Measurements from ENCODE around the gene UCN3.
"Not testable (repeated sequence)": the region's sequence is repeated elsewhere in the genome, so short reads cannot be mapped to it uniquely, and the experiment has no call there.

The UCN3 gene

GRCh38 chr10:5369362-5370158 lies 4.8 kb downstream of the UCN3 start:
- DNase-seq = no peak

- DNase-seq = no peak
These were observed 6.0 kb downstream of the UCN3 start for GRCh38 chr10:5370493-5371352.

GRCh38 chr10:5373307-5373706 lies 8.5 kb downstream of the UCN3 start:
- no peak for DNase-seq

DNA sequence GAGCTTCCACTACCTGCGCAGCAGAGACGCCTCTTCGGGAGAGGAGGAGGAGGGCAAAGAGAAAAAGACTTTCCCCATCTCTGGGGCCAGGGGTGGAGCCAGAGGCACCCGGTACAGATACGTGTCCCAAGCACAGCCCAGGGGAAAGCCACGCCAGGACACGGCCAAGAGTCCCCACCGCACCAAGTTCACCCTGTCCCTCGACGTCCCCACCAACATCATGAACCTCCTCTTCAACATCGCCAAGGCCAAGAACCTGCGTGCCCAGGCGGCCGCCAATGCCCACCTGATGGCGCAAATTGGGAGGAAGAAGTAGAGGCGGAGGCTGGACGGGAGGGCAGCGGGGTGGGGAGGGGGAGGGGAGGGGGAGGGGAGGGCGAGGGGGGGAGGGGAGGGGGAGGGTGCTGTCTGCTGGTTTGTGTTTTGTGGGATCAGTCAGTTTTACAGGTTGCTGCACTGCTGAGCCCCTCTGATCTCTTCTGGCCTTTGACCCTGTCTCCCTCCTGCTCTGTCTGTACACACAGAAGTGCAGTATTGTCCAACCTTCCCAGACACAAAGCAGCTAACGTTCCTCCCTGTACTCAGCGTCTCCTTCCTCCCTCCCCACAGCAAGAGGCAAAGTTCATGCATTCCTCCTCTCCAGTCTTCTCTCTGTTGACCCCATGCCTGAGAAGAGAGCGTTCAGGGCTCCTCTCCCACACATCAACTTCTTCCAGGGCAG lies 9.3 kb downstream of the UCN3 start:
- no peak for DNase-seq

GRCh38 chr10:5376450-5376849 lies 11.7 kb downstream of the UCN3 start:
- no peak for DNase-seq

- DNase-seq = not testable (repeated sequence)
These were observed 14.4 kb downstream of the UCN3 start for GRCh38 chr10:5379202-5379601.

GRCh38 chr10:5380395-5380794 lies 15.6 kb downstream of the UCN3 start:
- DNase-seq = not testable (repeated sequence)

- DNase-seq = no peak
These were observed 16.4 kb downstream of the UCN3 start for GRCh38 chr10:5381187-5381586.

DNA sequence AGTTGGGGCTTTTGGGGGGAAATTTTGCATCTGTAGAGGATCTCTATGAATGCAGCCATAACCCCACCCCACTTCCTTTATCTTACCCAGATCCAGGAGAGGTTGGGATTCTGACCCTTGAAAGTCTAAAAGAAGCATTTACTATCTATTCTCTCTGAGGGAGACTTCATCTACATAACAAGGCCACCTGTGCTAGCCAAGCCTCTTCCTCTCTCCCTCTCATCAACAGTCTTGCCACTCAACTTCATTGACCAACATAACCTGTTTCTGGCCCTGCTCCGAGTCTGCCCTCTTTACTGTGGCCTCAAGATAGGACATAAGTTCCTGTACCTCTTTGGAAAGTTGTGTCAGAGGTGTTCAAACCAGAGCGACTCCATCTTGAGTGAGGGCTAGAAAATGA lies 20.5 kb downstream of the UCN3 start:
- no peak for DNase-seq

DNA sequence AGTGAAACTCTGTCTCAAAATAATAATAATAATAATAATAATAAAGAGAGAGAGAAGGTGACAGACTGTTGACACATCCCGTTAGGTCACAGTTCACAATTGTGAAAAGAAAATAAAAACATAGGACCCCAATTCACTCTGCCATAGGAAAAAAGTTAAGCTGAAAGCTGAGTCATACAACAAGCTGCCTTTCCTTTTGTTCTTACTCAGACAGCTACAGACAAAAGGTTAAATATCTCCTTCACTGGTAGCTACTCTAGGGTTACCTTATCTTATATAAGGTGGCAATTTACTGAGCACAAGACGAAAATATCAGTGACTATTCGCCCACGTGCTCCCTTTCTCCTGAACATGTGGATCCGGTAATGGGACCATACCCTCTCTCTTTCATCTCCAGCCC lies 22.4 kb downstream of the UCN3 start:
- no peak for DNase-seq

DNA sequence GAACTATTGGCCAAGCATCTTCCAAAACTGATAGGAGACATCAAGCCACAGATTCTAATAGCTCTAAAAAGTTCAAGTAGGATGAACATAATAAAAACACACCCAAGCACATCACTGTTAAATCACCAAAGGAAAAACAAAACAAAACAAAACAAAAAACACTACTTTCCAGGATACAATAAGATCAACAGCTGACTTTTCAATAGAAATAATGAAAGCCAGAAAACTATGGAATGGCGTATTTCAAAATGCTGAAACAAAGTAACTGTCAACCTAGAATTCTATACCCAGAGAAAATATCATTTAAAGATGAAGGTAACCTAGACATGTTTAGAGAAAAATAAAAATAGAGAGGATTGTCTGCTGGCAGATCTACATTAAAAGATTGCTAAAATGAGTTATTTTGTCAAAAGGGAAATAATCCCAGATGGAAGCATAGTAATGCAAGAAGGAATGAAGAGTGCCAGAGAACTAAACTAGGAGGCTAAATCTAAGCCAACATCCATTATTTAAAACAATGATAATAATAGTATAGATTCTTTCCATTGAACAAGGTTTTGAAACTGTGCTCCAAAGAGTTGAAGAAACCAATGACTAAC lies 25.9 kb downstream of the UCN3 start:
- DNase-seq = no peak

- no peak for DNase-seq
These were observed 27.0 kb downstream of the UCN3 start for GRCh38 chr10:5391790-5392189.

DNA sequence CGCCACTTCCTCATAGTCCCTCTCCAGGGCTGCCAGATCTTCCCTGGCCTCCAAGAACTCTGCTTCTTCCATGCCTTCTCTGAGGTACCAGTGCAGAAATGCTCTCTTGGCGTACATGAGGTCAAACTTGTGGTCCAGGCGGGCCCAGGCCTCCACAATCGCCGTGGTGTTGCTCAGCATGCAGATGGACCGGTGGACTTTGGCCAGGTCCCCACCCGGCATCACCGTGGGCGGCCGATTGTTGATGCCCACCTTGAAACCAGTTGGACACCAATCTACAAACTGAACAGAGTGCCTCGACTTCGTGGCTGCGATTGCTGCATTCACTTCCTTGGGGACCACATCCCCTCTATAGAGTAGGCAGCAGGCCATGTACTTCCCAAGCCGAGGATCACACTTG lies 28.8 kb downstream of the UCN3 start:
- no peak for DNase-seq

DNA sequence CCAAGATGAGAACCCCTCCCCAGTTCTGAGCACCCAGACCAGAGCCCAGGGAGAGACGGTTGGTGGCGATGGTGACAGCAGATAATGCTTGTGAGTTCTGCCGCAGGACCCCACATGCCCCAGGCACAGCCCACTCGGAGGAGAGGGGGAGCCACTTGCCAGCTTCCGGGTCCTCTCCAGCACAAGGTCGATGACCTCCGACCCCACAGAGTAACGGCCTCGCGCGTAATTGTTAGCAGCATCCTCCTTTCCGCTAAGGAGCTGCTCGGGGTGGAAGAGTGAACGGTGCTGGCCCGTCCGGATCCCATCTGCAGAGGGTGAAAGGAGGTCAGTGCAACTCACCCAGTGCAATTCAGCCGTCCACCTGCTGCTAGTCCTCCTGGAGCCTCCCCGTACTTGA lies 30.4 kb downstream of the UCN3 start:
- DNase-seq = no peak

DNA sequence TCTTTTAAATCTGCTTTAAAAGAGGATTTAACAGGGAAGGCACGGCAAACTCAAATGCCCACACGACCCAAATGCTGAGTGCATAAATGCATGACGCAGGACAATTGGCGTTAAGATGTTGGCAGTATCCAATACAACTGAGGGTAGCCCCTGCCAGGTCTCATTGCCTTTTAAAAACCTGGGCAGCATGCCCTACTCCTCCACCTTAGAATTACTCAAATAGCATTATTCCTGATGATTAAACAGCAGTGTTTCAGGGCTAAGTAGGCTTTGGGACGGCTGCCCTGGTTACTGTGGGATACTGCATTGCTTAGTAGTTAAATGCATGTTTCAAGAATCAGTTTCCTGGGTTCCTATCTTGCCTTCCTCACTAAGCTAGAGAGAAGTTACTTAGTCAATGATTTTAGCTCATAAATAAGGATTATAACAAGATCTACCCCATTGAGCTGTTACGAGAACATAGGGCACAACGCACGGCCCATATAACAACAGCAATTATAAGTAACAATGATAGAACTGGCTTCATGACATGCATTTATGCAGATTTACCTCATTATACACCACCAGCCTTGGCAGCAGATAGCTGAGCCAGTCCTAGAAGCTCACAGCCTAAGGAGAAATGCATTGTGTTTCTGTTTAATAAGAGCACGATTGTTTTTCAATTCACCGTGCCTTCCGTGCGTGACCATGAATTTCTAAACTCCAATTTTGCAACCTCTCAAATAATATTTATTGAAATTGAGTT lies 32.0 kb downstream of the UCN3 start:
- no peak for DNase-seq

DNA sequence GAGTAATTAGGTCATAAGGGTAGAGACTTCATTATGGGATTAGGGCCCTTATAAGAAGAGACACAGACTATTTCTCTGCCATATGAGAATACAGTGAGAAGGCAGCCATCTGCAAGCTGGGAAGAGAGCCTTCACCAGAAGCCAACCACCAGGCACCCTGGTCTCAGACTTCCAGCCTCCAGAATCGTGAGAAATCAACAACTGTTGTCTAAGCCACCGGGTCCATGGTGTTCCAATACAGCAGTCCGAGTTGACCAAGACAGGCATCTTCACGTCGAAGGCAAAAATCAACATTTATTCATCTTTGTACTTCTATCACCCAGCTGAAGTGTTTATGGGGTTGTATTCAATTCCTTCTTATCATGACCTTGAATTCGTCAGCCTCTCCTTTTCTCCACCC lies 34.6 kb downstream of the UCN3 start:
- DNase-seq = no peak

DNA sequence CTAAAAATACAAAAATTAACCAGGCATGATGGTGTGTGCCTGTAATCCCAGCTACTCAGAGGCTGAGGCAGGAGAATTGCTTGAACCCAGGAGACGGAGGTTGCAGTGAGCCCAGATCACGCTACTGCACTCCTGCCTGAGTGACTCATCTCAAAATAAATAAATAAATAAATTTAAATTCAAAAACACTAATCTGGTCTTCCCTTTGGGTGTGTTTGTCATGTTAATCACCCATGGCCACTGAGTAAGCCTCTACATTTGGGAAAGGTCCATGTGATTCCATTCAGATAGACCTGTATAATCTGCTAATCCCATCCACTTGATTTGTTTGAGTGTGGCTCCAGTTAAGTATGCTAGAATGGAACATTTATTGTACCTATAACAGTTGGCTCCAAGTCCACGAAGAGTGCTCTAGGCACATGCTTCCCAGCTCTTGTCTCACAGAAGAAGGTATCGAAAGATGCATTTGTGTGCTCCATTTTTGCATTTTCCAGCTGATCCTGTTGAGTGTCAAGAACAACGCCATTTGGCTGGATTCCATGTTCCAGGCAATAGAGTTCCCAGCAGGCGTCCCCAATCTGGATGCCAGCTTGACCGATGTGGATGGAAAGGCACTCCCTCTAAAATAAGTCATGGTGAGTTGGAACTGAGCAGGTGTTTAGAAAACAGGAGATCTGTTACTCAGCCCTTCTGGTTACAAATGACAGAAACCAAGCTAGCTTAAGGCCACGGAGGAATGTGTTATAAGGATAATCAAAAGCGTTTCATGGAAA lies 35.9 kb downstream of the UCN3 start:
- no peak for DNase-seq

DNA sequence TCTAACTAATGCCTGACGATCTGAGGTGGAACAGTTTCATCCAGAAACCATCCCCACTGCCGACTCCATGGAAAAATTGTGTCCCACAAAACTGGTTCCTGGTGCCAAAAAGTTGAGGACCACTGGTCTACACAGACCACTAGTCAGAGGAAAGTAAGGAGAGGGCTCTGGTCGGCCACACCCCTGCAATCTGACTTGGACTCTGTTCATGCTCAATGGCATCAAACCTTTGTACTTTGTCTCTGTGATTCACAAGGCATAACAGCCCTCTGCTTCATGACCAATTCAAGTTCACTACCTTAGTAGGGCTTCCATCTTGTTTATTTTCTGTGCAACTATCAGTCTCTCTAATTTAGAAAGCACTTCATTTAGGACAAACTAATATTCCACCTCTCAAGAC lies 38.0 kb downstream of the UCN3 start:
- DNase-seq = no peak

DNA sequence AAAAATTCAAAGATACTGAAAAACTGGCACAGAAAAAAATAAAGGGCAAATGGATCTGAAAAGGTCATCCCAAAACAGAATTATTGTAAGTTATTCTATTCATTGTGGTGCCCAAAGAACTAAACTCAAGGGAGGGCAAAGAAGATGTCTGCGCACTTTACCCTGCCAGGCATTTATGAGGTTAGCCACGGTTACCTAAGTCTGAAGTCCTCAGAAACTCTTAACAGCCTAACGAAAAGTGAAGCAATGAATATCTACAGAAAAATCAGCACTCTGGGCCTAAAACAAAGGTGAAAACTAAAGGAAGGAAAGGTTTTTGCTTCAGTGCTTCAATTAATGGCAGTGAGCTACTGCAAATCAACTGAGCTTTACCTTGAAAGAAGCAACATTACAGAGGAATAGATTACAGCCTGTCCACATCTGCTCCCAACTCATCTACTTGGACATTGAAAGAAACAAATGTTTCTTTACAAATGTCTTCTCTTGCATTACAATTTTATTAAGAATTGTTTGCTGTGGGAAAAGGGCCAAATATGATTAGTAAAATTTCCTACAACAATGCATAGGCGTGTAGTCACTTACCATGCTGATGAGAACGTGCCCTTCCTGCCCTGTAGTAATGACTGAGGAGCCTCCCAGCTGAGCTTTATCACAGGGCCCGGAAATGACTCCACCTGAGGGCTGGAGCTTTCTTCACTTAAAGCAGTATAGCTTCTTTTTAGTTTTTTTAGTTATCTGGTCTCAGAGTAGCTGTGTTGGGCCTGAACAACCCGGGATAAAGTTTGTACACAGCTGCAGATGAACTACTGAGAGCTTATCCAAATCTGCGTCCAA lies 39.7 kb downstream of the UCN3 start, which contains the start of gene TUBAL3:
TSS of gene TUBAL3 (minus strand) at position 621 of the 834 bp plus-strand sequence. CDS start at position 585, 36 bp downstream.
- no peak for DNase-seq

DNA sequence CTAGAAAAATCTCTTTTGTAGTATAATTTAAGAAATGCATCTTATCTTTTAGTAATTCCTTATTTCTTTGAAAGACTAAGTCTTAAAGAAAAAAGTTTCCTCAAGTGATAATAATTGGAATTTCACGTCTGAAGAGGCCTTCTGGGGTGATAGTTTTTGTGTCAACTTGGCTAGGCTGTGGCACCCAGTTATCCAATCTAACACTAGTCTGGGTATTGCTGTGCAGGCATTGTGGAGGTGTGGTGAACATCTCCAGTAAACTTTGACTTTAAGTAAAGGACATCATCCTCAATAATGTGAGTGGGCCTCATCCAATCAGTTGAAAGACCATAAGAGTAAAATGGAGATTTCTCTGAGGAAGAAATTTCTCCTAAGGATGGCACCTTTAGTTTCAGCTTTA lies 42.2 kb downstream of the UCN3 start:
- DNase-seq = no peak
